HEK293T (cell line): ENCODE data around the gene TM9SF4.

Source experiments
- ARNT ChIP-seq: fragments of 450-650 bp; IDR thresholded peaks from 2 replicates; pipeline ENCODE4 v1.6.1; 2017; ENCODE audit warnings: mild to moderate bottlenecking
- FOXA1 ChIP-seq: fragments of 450-650 bp; IDR thresholded peaks from 2 replicates; pipeline ENCODE4 v1.6.1; 2016; ENCODE audit warnings: mild to moderate bottlenecking
- LEF1 ChIP-seq: fragments of 450-650 bp; IDR thresholded peaks from 2 replicates; pipeline ENCODE4 v1.6.1; 2017; ENCODE audit warnings: mild to moderate bottlenecking, borderline replicate concordance
- NFRKB ChIP-seq: fragments of 450-650 bp; IDR thresholded peaks from 2 replicates; pipeline ENCODE4 v1.6.1; 2016; ENCODE audit warnings: mild to moderate bottlenecking, moderate library complexity
- SP1 ChIP-seq: fragments of 450-650 bp; IDR thresholded peaks from 2 replicates; pipeline ENCODE4 v1.6.1; 2017
- SUZ12 ChIP-seq: fragments of 450-650 bp; IDR thresholded peaks from 2 replicates; pipeline ENCODE4 v1.6.1; 2016; ENCODE audit warnings: mild to moderate bottlenecking

- TF ChIP-seq SUZ12 (no peak), FOXA1 (no peak), NFRKB (no peak), SP1 (no peak), LEF1 (no peak), ARNT (no peak)
Measured at GRCh38 chr20:32189691-32190615, 80.4 kb downstream of the TM9SF4 start.
